Neutrophil (primary cell): ENCODE results near the gene LAMC3.

Source experiments
- H3K27ac ChIP-seq: fragments of 200-600 bp; sonication (generic); 2 replicates; pipeline ENCODE4 v1.5.1; 2016; ENCODE audit warnings: mild to moderate bottlenecking, moderate library complexity
- H3K27me3 ChIP-seq: fragments of 200-600 bp; sonication (generic); 2 replicates; pipeline ENCODE4 v1.6.0; 2016; ENCODE audit warnings: mild to moderate bottlenecking
- H3K36me3 ChIP-seq: fragments of 200-600 bp; sonication (generic); 2 replicates; pipeline ENCODE4 v1.5.1; 2017
- H3K4me1 ChIP-seq, 2 experiments: fragments of 200-600 bp in 1 of 2; sonication (generic) in 1 of 2; 1 replicate in 1 of 2; 2 replicates in 1 of 2; pipeline versions ENCODE4 v1.5.1 to v1.6.1; 2013 to 2016; ENCODE audit warnings: low read depth in 1 of 2, low read length in 1 of 2, mild to moderate bottlenecking in 1 of 2, moderate library complexity in 1 of 2; ENCODE audit not compliant: control insufficient read depth in 1 of 2, insufficient read depth in 1 of 2
- H3K4me3 ChIP-seq, 2 experiments: fragments of 200-600 bp in 1 of 2; sonication (generic) in 1 of 2; 1 replicate in 1 of 2; 2 replicates in 1 of 2; pipeline ENCODE4 v1.5.1; 2013 to 2016; ENCODE audit warnings: low read depth in 1 of 2, low read length in 1 of 2, mild to moderate bottlenecking in 1 of 2, moderate library complexity in 1 of 2
- H3K9me3 ChIP-seq: fragments of 200-600 bp; sonication (generic); 2 replicates; pipeline ENCODE4 v1.5.1; 2016
- TF ChIP-seq, protein P1 (sequence below): fragments of 200-600 bp; sonication (generic); IDR thresholded peaks from 2 replicates; pipeline ENCODE4 v1.5.1; 2016; ENCODE audit warnings: antibody characterized with exemption

Gene LAMC3

GRCh38 chr9:131103535-131103934 lies 94.6 kb downstream of the LAMC3 start:
- TF ChIP-seq, protein P1, sequence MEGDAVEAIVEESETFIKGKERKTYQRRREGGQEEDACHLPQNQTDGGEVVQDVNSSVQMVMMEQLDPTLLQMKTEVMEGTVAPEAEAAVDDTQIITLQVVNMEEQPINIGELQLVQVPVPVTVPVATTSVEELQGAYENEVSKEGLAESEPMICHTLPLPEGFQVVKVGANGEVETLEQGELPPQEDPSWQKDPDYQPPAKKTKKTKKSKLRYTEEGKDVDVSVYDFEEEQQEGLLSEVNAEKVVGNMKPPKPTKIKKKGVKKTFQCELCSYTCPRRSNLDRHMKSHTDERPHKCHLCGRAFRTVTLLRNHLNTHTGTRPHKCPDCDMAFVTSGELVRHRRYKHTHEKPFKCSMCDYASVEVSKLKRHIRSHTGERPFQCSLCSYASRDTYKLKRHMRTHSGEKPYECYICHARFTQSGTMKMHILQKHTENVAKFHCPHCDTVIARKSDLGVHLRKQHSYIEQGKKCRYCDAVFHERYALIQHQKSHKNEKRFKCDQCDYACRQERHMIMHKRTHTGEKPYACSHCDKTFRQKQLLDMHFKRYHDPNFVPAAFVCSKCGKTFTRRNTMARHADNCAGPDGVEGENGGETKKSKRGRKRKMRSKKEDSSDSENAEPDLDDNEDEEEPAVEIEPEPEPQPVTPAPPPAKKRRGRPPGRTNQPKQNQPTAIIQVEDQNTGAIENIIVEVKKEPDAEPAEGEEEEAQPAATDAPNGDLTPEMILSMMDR: no peak
- Histone ChIP-seq H3K4me3 (no peak overlapping the region), H3K36me3 (no peaks in the 10 kb centered on the region), H3K27me3 (peaks cover 5% of the 10 kb centered on the region), H3K27ac (no peak overlapping the region), H3K9me3 (no peaks in the 10 kb centered on the region), H3K4me1 (no peaks in the 10 kb centered on the region)

GRCh38 chr9:131104016-131104740 lies 95.2 kb downstream of the LAMC3 start:
- Histone ChIP-seq H3K4me1 (no peaks in the 10 kb centered on the region), H3K27ac (no peak overlapping the region), H3K9me3 (no peaks in the 10 kb centered on the region), H3K36me3 (no peaks in the 10 kb centered on the region), H3K27me3 (no peaks in the 10 kb centered on the region), H3K4me3 (no peak overlapping the region)
- TF ChIP-seq, protein P1: no peak

GRCh38 chr9:131105952-131106351 lies 97.0 kb downstream of the LAMC3 start:
- no peaks in the 10 kb centered on the region for H3K9me3 ChIP-seq
- no peak overlapping the region for H3K4me3 ChIP-seq
- no peaks in the 10 kb centered on the region for H3K36me3 ChIP-seq
- TF ChIP-seq, protein P1: no peak
- no peak overlapping the region for H3K27ac ChIP-seq
- no peaks in the 10 kb centered on the region for H3K27me3 ChIP-seq
- no peaks in the 10 kb centered on the region for H3K4me1 ChIP-seq

- no peaks in the 10 kb centered on the region for H3K9me3 ChIP-seq
- no peak overlapping the region for H3K4me3 ChIP-seq
- no peak overlapping the region for H3K27ac ChIP-seq
- no peaks in the 10 kb centered on the region for H3K4me1 ChIP-seq
- no peaks in the 10 kb centered on the region for H3K27me3 ChIP-seq
- TF ChIP-seq, protein P1: no peak
- no peaks in the 10 kb centered on the region for H3K36me3 ChIP-seq
These were observed 98.8 kb downstream of the LAMC3 start for GRCh38 chr9:131107760-131108159.

- no peak overlapping the region for H3K4me3 ChIP-seq
- H3K9me3 ChIP-seq: no peaks in the 10 kb centered on the region
- no peaks in the 10 kb centered on the region for H3K36me3 ChIP-seq
These were observed 102.3 kb downstream of the LAMC3 start for GRCh38 chr9:131111186-131111853.

More at GRCh38 chr9:131111186-131111853, 102.3 kb downstream of the LAMC3 start:
- no peaks in the 10 kb centered on the region for H3K27me3 ChIP-seq
- TF ChIP-seq, protein P1: no peak
- no peak overlapping the region for H3K27ac ChIP-seq
- no peaks in the 10 kb centered on the region for H3K4me1 ChIP-seq
